DOHH2 (cell line): Measurements from ENCODE around the gene HDAC4.

Experiments used
- H3F3A ChIP-seq: fragments of 200-600 bp; sonication (generic), shearing (Covaris generic); 2 replicates; pipeline ENCODE4 v1.6.0; 2016; ENCODE audit warnings: antibody characterized with exemption, mild to moderate bottlenecking; ENCODE audit not compliant: control insufficient read depth, insufficient read depth
- H3K27ac ChIP-seq: fragments of 200-600 bp; sonication (generic); 2 replicates; pipeline ENCODE4 v1.5.1; 2014; ENCODE audit warnings: low read depth, mild to moderate bottlenecking, low read length, moderate library complexity
- H3K27me3 ChIP-seq: fragments of 200-600 bp; sonication (generic); 2 replicates; pipeline ENCODE4 v1.6.1; 2014; ENCODE audit warnings: mild to moderate bottlenecking, low read length, mixed read lengths; ENCODE audit not compliant: control insufficient read depth
- H3K36me3 ChIP-seq: fragments of 200-600 bp; sonication (generic); 2 replicates; pipeline ENCODE4 v1.6.1; 2014; ENCODE audit warnings: mild to moderate bottlenecking, low read length, moderate library complexity, mixed read lengths; ENCODE audit not compliant: control insufficient read depth
- H3K4me1 ChIP-seq: fragments of 200-600 bp; sonication (generic); 2 replicates; pipeline ENCODE4 v1.6.1; 2014; ENCODE audit warnings: mild to moderate bottlenecking, low read length, mixed read lengths; ENCODE audit not compliant: control insufficient read depth
- H3K4me2 ChIP-seq: fragments of 200-600 bp; sonication (generic); 2 replicates; pipeline ENCODE4 v1.6.0; 2014; ENCODE audit warnings: mild to moderate bottlenecking, low read length, moderate library complexity
- H3K4me3 ChIP-seq: fragments of 200-600 bp; sonication (generic); 2 replicates; pipeline ENCODE4 v1.5.1; 2014; ENCODE audit warnings: mild to moderate bottlenecking, low read length, mixed read lengths
- H3K79me2 ChIP-seq: fragments of 200-600 bp; sonication (generic); 2 replicates; pipeline ENCODE4 v1.6.1; 2014; ENCODE audit warnings: mild to moderate bottlenecking, low read length, mixed read lengths; ENCODE audit not compliant: control insufficient read depth
- H3K9me2 ChIP-seq: fragments of 200-600 bp; sonication (generic); replicated peaks from 2 replicates; pipeline ENCODE4 v1.6.1; 2014; ENCODE audit warnings: mild to moderate bottlenecking, low read length, mixed read lengths; ENCODE audit not compliant: control insufficient read depth
- H3K9me3 ChIP-seq: fragments of 200-600 bp; sonication (generic); 2 replicates; pipeline ENCODE4 v1.6.1; 2014; ENCODE audit warnings: antibody characterized with exemption, low read length, mixed read lengths; ENCODE audit not compliant: control insufficient read depth, insufficient read depth
- H4K20me1 ChIP-seq: fragments of 200-600 bp; sonication (generic); 2 replicates; pipeline ENCODE4 v1.6.0; 2014; ENCODE audit warnings: low read depth, mild to moderate bottlenecking, antibody characterized with exemption, low read length, moderate library complexity; ENCODE audit not compliant: control insufficient read depth, insufficient read depth
- CTCF ChIP-seq: fragments of 200-600 bp; sonication (generic); IDR thresholded peaks from one replicate; pipeline ENCODE4 v1.5.1; 2014; ENCODE audit warnings: antibody characterized with exemption, mild to moderate bottlenecking, low read depth, low read length; ENCODE audit not compliant: poor library complexity, severe bottlenecking
- EZH2phosphoT487 ChIP-seq: fragments of 200-600 bp; sonication (generic); IDR thresholded peaks from 2 replicates; pipeline ENCODE4 v1.6.1; 2017; ENCODE audit warnings: borderline replicate concordance, mild to moderate bottlenecking, antibody characterized with exemption, low read length, moderate library complexity, mixed read lengths

HDAC4 gene

GRCh38 chr2:239345251-239345650 is 55.6 kb downstream of the HDAC4 start:
- no peaks in the 10 kb centered on the region for H3K4me1 ChIP-seq
- no peak for TF ChIP-seq EZH2phosphoT487
- no peak for TF ChIP-seq CTCF
- H3K36me3 ChIP-seq, result no peaks in the 10 kb centered on the region
- H3K79me2 ChIP-seq, result 0 out of 2 replicates have a peak, but pooled peaks cover 2% of the 10 kb centered on the region
- H3K9me3 ChIP-seq, result peaks cover 4% of the 10 kb centered on the region; the same call in 1 of the 2 replicates
- H3K4me2 ChIP-seq, result no peak overlapping the region
- no peaks in the 10 kb centered on the region for H3K27me3 ChIP-seq
- H3K27ac ChIP-seq, result no peak overlapping the region
- no peaks in the 10 kb centered on the region for H3F3A ChIP-seq
- no peak overlapping the region for H3K4me3 ChIP-seq
- no peaks in the 10 kb centered on the region for H3K9me2 ChIP-seq
- H4K20me1 ChIP-seq, result no peaks in the 10 kb centered on the region

- peaks cover 2% of the 10 kb centered on the region; the same call in 1 of the 2 replicates for H4K20me1 ChIP-seq
- no peak overlapping the region for H3K27ac ChIP-seq
- H3K4me2 ChIP-seq, result no peak overlapping the region
- no peak overlapping the region for H3K4me3 ChIP-seq
- H3K4me1 ChIP-seq, result no peaks in the 10 kb centered on the region
- TF ChIP-seq EZH2phosphoT487 (no peak), CTCF (no peak)
- 0 out of 2 replicates have a peak, but pooled peaks cover 2% of the 10 kb centered on the region for H3K79me2 ChIP-seq
- no peaks in the 10 kb centered on the region for H3F3A ChIP-seq
- H3K9me3 ChIP-seq, result peaks cover 4% of the 10 kb centered on the region; the same call in 1 of the 2 replicates
- no peaks in the 10 kb centered on the region for H3K9me2 ChIP-seq
- H3K36me3 ChIP-seq, result no peaks in the 10 kb centered on the region
- no peaks in the 10 kb centered on the region for H3K27me3 ChIP-seq
These were observed 56.0 kb downstream of the HDAC4 start for GRCh38 chr2:239344857-239345216.

GRCh38 chr2:239343946-239344856 is 56.6 kb downstream of the HDAC4 start:
- no peak overlapping the region for H3K4me2 ChIP-seq
- H3K9me3 ChIP-seq, result peaks cover 4% of the 10 kb centered on the region; the same call in 1 of the 2 replicates
- H3K9me2 ChIP-seq, result no peaks in the 10 kb centered on the region
- H4K20me1 ChIP-seq, result peaks cover 6% of the 10 kb centered on the region; the same call in 1 of the 2 replicates
- H3K27me3 ChIP-seq, result no peaks in the 10 kb centered on the region
- H3K79me2 ChIP-seq, result 0 out of 2 replicates have a peak, but pooled peaks cover 2% of the 10 kb centered on the region
- TF ChIP-seq EZH2phosphoT487 (no peak), CTCF (no peak)
- H3K4me1 ChIP-seq, result no peaks in the 10 kb centered on the region
- no peaks in the 10 kb centered on the region for H3K36me3 ChIP-seq
- no peak overlapping the region for H3K4me3 ChIP-seq
- no peak overlapping the region for H3K27ac ChIP-seq
- no peaks in the 10 kb centered on the region for H3F3A ChIP-seq
